SHP77 treated with DMSO at 0.1 percent for 48 hours (cell line): ENCODE results near the gene SLC52A3.
"Not testable (repeated sequence)": the region's sequence is repeated elsewhere in the genome, so short reads cannot be mapped to it uniquely, and the experiment has no call there.

ENCODE experiments used
- DNase-seq: peaks from one replicate; lab custom pipeline; 2025; lab: John Stamatoyannopoulos, UW

SLC52A3 gene

DNA sequence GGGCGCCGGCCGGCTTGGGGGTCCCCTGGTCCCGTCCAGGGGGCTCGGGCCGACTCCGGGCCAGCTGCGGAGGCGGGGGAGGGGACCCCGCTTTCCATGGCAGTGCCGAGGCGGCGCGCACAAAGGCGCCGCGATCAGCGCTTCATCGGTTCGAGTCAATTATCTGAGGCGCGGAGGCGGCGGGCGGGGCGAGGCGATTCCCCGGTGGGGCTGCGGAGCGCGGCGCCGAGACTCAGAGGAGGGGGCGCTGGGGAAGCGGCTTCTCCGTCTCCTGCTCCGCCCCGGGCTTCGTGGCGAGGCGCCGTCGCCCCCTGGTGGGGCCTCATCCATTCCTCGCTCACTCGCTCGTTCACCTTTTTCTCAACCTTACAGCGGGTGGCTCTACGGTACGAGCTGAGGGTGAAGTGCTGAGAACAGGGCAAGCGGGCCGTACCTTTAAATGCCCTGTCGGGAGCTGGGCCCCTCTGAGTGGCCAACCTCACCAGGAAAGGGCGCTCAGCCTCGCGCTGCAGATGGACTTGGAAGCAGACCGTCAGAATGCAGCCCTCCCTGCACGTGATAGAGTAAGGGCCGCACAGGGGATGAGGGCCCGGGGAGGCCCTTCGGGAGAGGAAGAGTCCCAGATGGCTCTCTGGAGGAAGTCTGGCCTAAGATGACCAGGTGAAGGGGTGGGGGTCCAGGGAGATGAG, 39.9 kb downstream of the SLC52A3 start:
- peak; percentile 8 for DNase-seq

DNA sequence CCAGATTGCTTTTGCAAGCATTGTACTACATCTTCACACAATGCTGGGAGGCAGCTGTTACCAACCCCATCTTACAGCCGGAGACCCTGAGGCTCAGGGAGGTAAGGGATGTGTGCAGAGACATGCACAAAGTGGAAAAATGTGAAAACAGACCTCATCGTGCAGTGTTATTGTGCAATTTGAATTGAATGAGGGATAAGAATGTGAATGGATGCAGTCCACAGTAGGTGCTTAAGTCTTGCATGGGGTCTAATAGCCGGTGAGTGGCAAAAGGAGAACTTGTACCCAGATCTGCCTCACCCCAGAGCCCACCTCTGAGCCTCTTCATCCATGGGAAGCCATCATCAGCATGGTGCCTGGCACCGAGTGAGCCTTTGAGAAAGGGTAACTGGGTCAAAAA, 42.1 kb downstream of the SLC52A3 start:
- no peak for DNase-seq

DNA sequence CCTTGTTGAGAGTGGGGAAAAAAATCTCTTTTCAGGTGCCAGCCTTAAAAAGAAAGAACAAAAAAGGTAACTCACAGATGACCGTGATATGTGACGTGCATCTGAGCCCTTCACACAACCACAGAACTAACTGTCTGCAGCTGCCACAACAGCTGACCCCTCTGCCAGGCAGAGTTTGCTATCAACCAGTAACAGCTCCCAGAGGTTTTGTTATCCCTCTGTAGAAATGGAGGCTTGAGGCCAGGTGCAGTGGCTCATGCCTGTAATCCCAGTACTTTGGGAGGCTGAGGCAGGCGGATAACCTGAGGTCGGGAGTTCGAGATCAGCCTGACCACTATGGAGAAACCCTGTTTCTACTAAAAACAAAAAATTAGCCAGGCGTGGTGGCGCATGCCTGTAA, 42.8 kb downstream of the SLC52A3 start:
- DNase-seq = peak; percentile 15

DNA sequence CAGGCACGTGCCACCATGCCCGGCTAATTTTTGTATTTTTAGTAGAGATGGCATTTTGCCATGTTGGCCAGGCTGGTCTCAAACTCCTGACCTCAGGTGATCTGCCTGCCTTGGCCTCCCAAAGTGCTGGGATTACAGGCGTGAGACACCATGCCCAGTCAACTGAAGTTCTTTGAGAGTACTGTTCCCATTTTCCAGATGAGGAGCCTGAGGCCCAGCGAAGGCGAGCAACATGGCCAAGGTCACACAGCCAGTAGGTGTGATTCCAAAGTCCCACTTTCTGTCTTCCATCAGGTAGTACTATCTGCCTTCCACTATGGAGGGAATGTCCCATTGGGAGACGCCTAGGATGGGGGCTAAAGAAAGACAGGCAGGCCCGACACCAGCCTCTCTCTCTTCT, 43.5 kb downstream of the SLC52A3 start:
- not testable (repeated sequence) for DNase-seq

DNA sequence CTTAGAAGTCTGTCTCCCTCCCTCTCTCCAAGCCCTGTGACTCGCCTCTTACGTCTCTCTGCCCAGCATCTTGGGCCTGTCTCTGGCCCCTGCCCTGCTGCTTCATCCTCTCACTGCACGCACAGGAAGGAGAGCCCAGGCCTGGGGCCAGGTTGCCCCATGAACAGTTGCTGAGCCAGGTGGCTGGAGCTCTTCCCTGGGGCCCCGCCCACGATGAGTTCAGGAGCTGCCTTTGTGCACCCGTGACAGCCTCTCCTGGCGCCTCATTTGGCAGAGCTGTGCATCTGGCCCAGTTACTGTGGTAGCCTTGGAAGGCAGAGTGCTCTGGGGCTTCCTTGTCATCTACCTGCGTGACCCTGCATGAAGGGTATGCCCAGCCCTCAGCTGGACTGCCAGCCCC, 44.5 kb downstream of the SLC52A3 start:
- DNase-seq = no peak

DNA sequence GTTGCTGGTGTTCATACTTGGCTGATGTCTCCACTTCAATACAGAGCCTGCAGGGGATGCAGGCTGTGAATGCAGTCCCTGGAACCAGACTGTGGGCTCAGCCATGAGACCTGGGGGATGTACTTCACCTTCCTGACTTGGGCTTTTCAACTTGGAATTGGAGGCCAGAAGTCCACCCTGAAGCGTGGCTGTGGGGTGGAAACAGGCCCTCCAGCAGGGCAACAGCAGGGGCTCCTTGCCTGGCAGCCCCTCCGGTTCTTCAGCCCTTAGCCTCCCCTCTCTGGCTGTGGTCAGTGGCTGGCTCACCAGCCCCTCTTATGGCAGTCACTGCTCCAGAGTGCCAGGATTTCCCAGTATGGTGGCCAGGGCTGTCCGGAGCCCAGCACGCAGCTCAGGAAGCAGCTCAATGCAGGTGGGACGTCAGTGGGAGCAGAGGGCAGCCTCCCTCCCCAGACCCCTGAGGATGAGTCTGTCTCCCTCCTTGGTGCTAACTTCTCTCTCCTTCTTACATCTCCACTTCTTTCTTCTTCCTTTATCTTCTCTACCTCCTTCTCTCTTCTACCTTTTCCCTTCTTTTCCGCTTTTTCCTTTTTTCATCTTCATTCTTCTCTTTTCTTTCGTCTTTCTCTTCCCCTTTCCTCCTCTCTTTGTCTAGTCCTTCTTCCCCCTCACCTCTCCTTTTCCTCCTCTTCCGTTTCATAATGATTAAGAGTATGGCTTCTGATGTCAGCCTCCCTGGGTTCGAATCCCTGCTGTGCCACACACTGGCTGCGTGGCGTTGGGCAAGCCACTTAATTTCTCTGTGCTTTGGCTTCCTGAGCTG, 45.3 kb downstream of the SLC52A3 start:
- DNase-seq = no peak

DNA sequence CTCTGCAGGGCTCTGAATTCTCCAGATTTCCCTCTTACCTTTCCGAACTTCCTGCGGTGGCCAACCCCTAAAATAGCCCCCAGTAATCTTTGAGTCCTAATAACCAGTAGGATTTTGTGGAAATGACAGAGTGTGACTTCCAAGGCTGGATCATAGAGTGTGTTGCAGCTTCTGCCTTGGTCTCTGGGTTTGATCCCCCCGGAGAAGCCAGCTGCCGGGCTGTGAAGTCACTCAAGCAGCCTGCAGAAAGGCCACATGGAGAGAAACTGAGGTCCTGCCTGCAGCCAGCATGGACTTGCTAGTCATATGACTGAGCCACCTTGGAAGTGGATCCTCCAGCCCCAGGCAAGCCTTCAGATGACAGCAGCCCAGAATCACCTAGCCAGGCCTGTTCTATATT, 46.4 kb downstream of the SLC52A3 start:
- DNase-seq = no peak

DNA sequence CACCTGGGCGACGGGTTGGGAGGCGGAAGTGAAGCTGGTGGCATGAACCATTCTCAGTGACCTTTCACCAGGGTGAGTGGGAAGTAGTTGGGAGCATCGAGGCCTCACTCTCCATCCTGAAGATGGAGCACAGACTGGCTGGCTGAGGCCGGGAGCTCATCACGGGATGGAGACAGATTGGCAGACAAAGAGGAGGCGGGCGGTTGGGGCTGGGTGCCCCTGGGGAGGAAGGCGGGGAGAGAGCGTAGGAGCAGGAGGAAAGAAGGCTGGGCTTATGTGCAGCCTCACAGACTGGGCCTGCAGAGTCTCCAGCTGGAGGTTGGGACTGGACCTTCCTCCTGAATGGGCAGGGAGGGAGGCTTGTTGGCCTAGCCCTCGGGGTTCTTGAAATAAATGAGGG, 48.5 kb downstream of the SLC52A3 start:
- DNase-seq = no peak

DNA sequence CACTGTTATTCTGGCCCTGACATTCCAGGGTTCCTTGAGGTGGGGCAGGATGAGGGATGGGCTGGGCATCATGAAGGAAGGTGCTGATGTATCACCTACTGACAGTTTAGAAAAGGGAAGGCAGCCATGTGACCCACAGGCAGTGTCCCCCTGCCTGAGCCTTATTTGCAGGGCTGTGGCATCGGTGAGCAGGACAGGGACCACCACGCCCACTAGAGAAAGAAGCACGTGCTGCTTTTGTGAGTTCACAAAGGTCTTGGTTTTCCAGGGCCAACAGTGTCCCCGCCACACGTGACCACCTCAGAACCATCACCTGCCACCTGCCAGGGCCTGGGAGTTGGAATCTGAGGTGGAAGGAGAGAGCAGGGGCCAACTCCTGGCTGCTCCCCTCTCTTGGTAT, 49.2 kb downstream of the SLC52A3 start:
- DNase-seq = no peak

DNA sequence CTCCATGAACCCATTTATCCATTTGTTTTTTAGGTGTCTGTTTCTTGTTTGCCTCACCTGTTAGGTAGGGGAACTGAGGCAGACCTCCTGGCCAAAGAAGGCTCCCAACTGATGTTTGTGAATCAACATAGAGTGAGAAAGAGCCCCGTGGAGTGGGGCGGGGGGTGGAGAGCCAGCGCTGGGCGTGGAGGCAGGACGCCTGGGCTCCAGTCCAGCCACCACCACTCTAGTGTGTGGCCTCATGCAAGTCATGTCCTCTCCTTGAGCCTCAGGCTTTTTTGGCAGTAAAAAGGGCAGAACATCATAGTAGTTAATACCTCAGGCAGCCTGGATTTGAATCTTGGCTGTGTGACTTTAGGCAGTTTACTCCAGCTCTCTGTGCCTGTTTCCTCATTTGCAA, 50.5 kb downstream of the SLC52A3 start:
- DNase-seq = no peak

DNA sequence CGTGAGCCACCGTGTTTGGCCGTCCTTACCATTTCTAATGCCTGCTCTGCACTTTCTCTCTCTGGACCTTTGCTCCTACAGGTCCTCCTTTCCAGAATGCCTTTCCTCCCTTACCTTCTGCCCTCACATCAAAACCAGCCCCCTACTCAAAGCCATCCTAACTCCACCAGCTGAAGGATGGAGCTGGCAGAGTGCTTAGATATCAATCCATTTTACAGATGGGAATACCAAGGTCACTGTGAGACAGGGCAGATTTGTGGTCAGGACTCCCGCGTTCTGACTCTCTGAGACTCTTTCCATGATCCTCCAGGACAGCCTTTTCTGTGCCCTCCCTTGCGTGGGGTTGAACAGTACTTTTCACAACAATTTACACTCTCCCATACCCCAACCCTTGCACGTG, 51.0 kb downstream of the SLC52A3 start:
- DNase-seq = no peak

DNA sequence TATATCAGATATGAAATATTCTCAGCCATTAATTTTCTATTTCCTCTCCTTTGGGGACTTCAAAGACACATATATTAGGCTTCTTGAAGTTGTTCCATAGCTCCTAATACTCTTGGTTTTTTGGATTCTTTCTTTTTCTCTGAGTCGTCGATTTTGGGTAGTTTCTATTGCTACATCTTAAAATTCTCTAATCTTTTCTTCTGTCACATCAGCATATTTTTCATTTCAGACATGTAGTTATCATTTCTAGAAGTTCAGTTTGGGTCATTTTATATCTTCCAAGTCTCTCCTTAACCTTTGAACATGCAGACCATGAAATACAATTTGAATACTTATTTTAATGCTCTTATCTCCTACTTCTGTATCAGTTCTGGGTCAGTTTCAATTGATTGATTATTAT, 53.8 kb downstream of the SLC52A3 start:
- DNase-seq = no peak

DNA sequence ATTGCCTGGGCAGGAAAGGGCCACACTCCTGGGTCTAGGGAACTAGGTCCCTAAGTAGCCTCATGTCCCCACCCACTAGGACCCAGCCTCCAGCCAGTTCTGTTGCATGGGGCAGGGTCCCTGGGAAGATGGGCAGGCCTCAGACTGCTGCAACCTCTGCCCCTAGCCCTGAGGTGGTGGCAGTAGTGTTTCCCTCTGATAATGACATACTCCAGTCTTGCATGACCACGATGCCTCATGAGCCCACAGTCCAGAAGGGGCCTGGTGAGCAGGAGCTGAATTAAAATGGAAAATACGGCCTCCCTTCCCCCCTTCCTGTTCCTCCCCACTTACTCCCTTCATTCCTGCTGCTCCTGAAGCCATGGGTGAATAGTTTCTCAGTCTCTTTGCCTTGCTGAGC, 56.7 kb downstream of the SLC52A3 start:
- DNase-seq = no peak

DNA sequence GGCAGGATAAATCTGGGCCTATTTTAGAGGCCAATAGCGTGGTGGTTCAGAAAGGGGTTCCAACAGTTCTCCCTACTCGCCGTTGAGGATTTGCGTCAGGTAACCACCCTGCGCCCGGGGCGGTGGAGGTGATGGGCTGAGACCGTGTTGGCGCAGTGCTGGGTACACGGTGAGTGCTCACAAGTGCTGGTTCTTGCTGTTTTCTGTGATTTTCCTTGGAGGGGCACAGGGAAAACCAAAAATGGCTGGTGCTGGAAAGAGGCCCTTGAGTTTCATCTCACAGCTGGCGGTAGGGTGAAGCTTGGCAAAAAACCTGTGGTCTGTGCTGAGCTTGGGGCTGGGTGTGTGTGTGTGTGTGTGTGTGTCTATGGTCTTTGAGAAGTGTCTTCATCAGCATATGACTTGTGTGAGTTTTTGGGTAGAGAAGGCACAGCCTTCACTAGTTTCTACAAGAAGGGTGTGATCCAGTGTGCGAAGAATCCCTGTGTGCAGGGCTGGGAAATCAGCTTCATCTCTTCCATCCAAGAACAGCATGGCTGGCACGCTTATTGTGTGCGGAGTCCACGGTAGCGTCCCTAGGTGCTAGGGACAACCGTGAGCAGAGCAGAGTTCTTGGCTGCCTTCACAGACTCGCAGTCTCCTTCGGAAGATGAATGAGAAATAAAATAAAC, 57.4 kb downstream of the SLC52A3 start:
- no peak for DNase-seq
